ENCODE data around the gene APOBEC3F. TPM values are rescaled to one million over a fixed set of nuclear protein-coding genes. Genes with fewer than 3 reads are reported as not detected.
"Not testable (repeated sequence)": the region's sequence is repeated elsewhere in the genome, so short reads cannot be mapped to it uniquely, and the experiment has no call there.

Gene APOBEC3F
- total RNA-seq, 1 experiment from 2014 or later, result 1.4 TPM

- no peak overlapping the region for H3K4me3 Mint-ChIP-seq (ENCODE audit: unreplicated experiment)
- H3K27me3 Mint-ChIP-seq (ENCODE audit: insufficient read depth, unreplicated experiment), result no peaks in the 10 kb centered on the region
- intact Hi-C loops (cut with micrococcal nuclease), result no loop called here
- BruUV-seq (replicated peaks), result no TSS peak
- TF ChIP-seq CTCF (IDR thresholded peaks at IDR 0.05; ENCODE audit: unreplicated experiment), result no peak
- no peak for DNase-seq (ENCODE audit: unreplicated experiment)
- no peaks in the 10 kb centered on the region for H3K4me1 Mint-ChIP-seq (ENCODE audit: insufficient read depth, unreplicated experiment)
- no peak overlapping the region for H3K27ac Mint-ChIP-seq (ENCODE audit: low read depth, unreplicated experiment)
- H3K36me3 Mint-ChIP-seq (ENCODE audit: insufficient read depth, unreplicated experiment), result no peaks in the 10 kb centered on the region
- no peaks in the 10 kb centered on the region for H3K9me3 Mint-ChIP-seq (ENCODE audit: unreplicated experiment)
- CTCF ChIA-PET, result interaction anchor here (1.2 kb wide), 1 partner anchor 204 kb away, joined by 5 read pairs; no protein-coding TSS in a partner anchor
- POLR2A ChIA-PET, result interaction anchor here (0.7 kb wide), 1 partner anchor 24 kb away, joined by 3 read pairs; no protein-coding TSS in a partner anchor
These were observed 33.3 kb downstream of the APOBEC3F start for GRCh38 chr22:39073981-39074380.

GRCh38 chr22:39076155-39077025 is 35.7 kb downstream of the APOBEC3F start:
- CTCF ChIA-PET; H3K9me3 Mint-ChIP-seq (ENCODE audit: unreplicated experiment); H3K27me3 Mint-ChIP-seq (ENCODE audit: insufficient read depth, unreplicated experiment); BruUV-seq (replicated peaks); DNase-seq (ENCODE audit: unreplicated experiment); H3K4me1 Mint-ChIP-seq (ENCODE audit: insufficient read depth, unreplicated experiment); H3K27ac Mint-ChIP-seq (ENCODE audit: low read depth, unreplicated experiment); H3K4me3 Mint-ChIP-seq (ENCODE audit: unreplicated experiment); intact Hi-C loops (cut with micrococcal nuclease); H3K36me3 Mint-ChIP-seq (ENCODE audit: insufficient read depth, unreplicated experiment); POLR2A ChIA-PET: not testable (repeated sequence)

- CTCF ChIA-PET; H3K9me3 Mint-ChIP-seq (ENCODE audit: unreplicated experiment); H3K4me3 Mint-ChIP-seq (ENCODE audit: unreplicated experiment); H3K27me3 Mint-ChIP-seq (ENCODE audit: insufficient read depth, unreplicated experiment); POLR2A ChIA-PET; BruUV-seq (replicated peaks); intact Hi-C loops (cut with micrococcal nuclease); H3K27ac Mint-ChIP-seq (ENCODE audit: low read depth, unreplicated experiment); H3K36me3 Mint-ChIP-seq (ENCODE audit: insufficient read depth, unreplicated experiment); DNase-seq (ENCODE audit: unreplicated experiment); H3K4me1 Mint-ChIP-seq (ENCODE audit: insufficient read depth, unreplicated experiment): not testable (repeated sequence)
These were observed 36.6 kb downstream of the APOBEC3F start, which contains the start of gene APOBEC3G for GRCh38 chr22:39077026-39077840. Gene APOBEC3G (plus strand): TSS chr22:39077275. CDS start chr22:39077362, 87 bp downstream.

DNA sequence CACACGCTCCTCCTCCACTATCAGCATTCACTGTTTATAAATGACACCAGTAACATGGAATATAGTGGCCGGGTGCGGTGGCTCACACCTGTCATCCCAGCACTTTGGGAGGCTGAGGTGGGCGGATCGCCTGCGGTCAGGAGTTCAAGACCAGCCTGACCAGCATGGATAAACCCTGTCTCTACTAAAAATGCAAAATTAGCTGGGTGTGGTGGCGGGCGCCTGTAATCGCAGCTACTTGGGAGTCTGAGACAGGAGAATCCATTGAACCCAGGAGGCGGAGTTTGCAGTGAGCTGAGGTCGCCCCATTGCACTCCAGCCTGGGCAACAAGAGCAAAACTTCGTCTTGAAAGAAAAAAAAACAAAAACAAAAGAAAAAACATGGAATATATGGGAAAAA is 37.2 kb downstream of the APOBEC3F start:
- intact Hi-C loops (cut with micrococcal nuclease); POLR2A ChIA-PET; H3K4me3 Mint-ChIP-seq (ENCODE audit: unreplicated experiment); H3K27me3 Mint-ChIP-seq (ENCODE audit: insufficient read depth, unreplicated experiment); BruUV-seq (replicated peaks); H3K36me3 Mint-ChIP-seq (ENCODE audit: insufficient read depth, unreplicated experiment); H3K9me3 Mint-ChIP-seq (ENCODE audit: unreplicated experiment); H3K4me1 Mint-ChIP-seq (ENCODE audit: insufficient read depth, unreplicated experiment); DNase-seq (ENCODE audit: unreplicated experiment); H3K27ac Mint-ChIP-seq (ENCODE audit: low read depth, unreplicated experiment): not testable (repeated sequence)
- CTCF ChIA-PET, result interaction anchor here (0.6 kb wide), 1 partner anchor 65 kb away, joined by 3 read pairs; no protein-coding TSS in a partner anchor

- no peak overlapping the region for H3K27ac Mint-ChIP-seq (ENCODE audit: low read depth, unreplicated experiment)
- DNase-seq (ENCODE audit: unreplicated experiment), result no peak
- ChIA-PET POLR2A (no interaction called here), CTCF (interaction anchor here (0.6 kb wide), 1 partner anchor 65 kb away, joined by 3 read pairs; no protein-coding TSS in a partner anchor)
- no peaks in the 10 kb centered on the region for H3K27me3 Mint-ChIP-seq (ENCODE audit: insufficient read depth, unreplicated experiment)
- TF ChIP-seq CTCF (IDR thresholded peaks at IDR 0.05; ENCODE audit: unreplicated experiment), result no peak
- no peak overlapping the region for H3K4me3 Mint-ChIP-seq (ENCODE audit: unreplicated experiment)
- no peaks in the 10 kb centered on the region for H3K9me3 Mint-ChIP-seq (ENCODE audit: unreplicated experiment)
- intact Hi-C loops (cut with micrococcal nuclease), result no loop called here
- no peaks in the 10 kb centered on the region for H3K4me1 Mint-ChIP-seq (ENCODE audit: insufficient read depth, unreplicated experiment)
- H3K36me3 Mint-ChIP-seq (ENCODE audit: insufficient read depth, unreplicated experiment), result no peaks in the 10 kb centered on the region
- no TSS peak for BruUV-seq (replicated peaks)
These were observed 37.7 kb downstream of the APOBEC3F start for GRCh38 chr22:39078329-39078728.

GRCh38 chr22:39079054-39079637 is 38.5 kb downstream of the APOBEC3F start:
- H3K4me3 Mint-ChIP-seq (ENCODE audit: unreplicated experiment); H3K27me3 Mint-ChIP-seq (ENCODE audit: insufficient read depth, unreplicated experiment); DNase-seq (ENCODE audit: unreplicated experiment); intact Hi-C loops (cut with micrococcal nuclease); H3K36me3 Mint-ChIP-seq (ENCODE audit: insufficient read depth, unreplicated experiment); H3K9me3 Mint-ChIP-seq (ENCODE audit: unreplicated experiment); BruUV-seq (replicated peaks); H3K4me1 Mint-ChIP-seq (ENCODE audit: insufficient read depth, unreplicated experiment); H3K27ac Mint-ChIP-seq (ENCODE audit: low read depth, unreplicated experiment); CTCF ChIA-PET; POLR2A ChIA-PET: not testable (repeated sequence)
